Activated CD8-positive, alpha-beta memory T cell treated with anti-CD3 and anti-CD28 coated beads for 36 hours (primary cell): Measurements from ENCODE around the gene ARHGAP42. TPM values are rescaled to one million over a fixed set of nuclear protein-coding genes. Genes with fewer than 3 reads are reported as not detected.
"Not testable (repeated sequence)": the region's sequence is repeated elsewhere in the genome, so short reads cannot be mapped to it uniquely, and the experiment has no call there.

Experiments used
- CTCF ChIA-PET: fragments of 350-600 bp; sonication (Branson Sonifier 250); formaldehyde crosslinking; loops from one replicate; lab custom pipeline; 2021; ENCODE audit warnings: antibody characterized with exemption; lab: Charles Lee
- POLR2A ChIA-PET: fragments of 350-600 bp; sonication (Branson Sonifier 250); formaldehyde crosslinking; loops from one replicate; lab custom pipeline; 2021; ENCODE audit warnings: antibody characterized with exemption; lab: Charles Lee
- total RNA-seq, 2 experiments: library from RNA; stranded (reverse); gene quantifications; one replicate each; pipeline ENCODE4 v1.2.3, GENCODE V29; 2021

ARHGAP42 gene
- total RNA-seq, 2 experiments from 2014 or later: 0.34 to 0.44 TPM

GRCh38 chr11:100712583-100712982 is 25.5 kb downstream of the ARHGAP42 start:
- POLR2A ChIA-PET: no interaction called here
- CTCF ChIA-PET: no interaction called here

- POLR2A ChIA-PET: no interaction called here
- CTCF ChIA-PET: interaction anchor here (1.0 kb wide), 1 partner anchor 10 kb away, joined by 3 read pairs; no protein-coding TSS in a partner anchor
Measured at GRCh38 chr11:100715165-100715761, 28.2 kb downstream of the ARHGAP42 start.

GRCh38 chr11:100716838-100717237 is 29.8 kb downstream of the ARHGAP42 start:
- CTCF ChIA-PET: no interaction called here

GRCh38 chr11:100719362-100719761 is 32.3 kb downstream of the ARHGAP42 start:
- CTCF ChIA-PET: no interaction called here

More at GRCh38 chr11:100716838-100717237, 29.8 kb downstream of the ARHGAP42 start:
- POLR2A ChIA-PET: no interaction called here

GRCh38 chr11:100719809-100720221 is 32.7 kb downstream of the ARHGAP42 start:
- ChIA-PET POLR2A (no interaction called here), CTCF (no interaction called here)

More at GRCh38 chr11:100719362-100719761, 32.3 kb downstream of the ARHGAP42 start:
- POLR2A ChIA-PET: no interaction called here

- ChIA-PET POLR2A (no interaction called here), CTCF (no interaction called here)
Measured at GRCh38 chr11:100726680-100727079, 39.6 kb downstream of the ARHGAP42 start.

GRCh38 chr11:100727410-100727809 is 40.3 kb downstream of the ARHGAP42 start:
- ChIA-PET CTCF (no interaction called here), POLR2A (no interaction called here)

- ChIA-PET CTCF (no interaction called here), POLR2A (no interaction called here)
Measured at GRCh38 chr11:100730266-100730665, 43.2 kb downstream of the ARHGAP42 start.

- POLR2A ChIA-PET: no interaction called here
- CTCF ChIA-PET: no interaction called here
Measured at GRCh38 chr11:100731471-100731870, 44.4 kb downstream of the ARHGAP42 start.

- POLR2A ChIA-PET: no interaction called here
- CTCF ChIA-PET: no interaction called here
Measured at GRCh38 chr11:100732949-100733348, 45.9 kb downstream of the ARHGAP42 start.

GRCh38 chr11:100734743-100735527 is 47.8 kb downstream of the ARHGAP42 start:
- CTCF ChIA-PET: no interaction called here
- POLR2A ChIA-PET: no interaction called here

- POLR2A ChIA-PET: no interaction called here
- CTCF ChIA-PET: no interaction called here
Measured at GRCh38 chr11:100735949-100736675, 49.0 kb downstream of the ARHGAP42 start.

GRCh38 chr11:100738701-100739270 is 51.7 kb downstream of the ARHGAP42 start:
- ChIA-PET CTCF (no interaction called here), POLR2A (no interaction called here)

GRCh38 chr11:100739666-100740065 is 52.6 kb downstream of the ARHGAP42 start:
- ChIA-PET POLR2A (no interaction called here), CTCF (no interaction called here)

GRCh38 chr11:100740440-100740839 is 53.4 kb downstream of the ARHGAP42 start:
- CTCF ChIA-PET: no interaction called here

GRCh38 chr11:100741866-100742625 is 55.0 kb downstream of the ARHGAP42 start:
- CTCF ChIA-PET: no interaction called here
- POLR2A ChIA-PET: no interaction called here

More at GRCh38 chr11:100740440-100740839, 53.4 kb downstream of the ARHGAP42 start:
- POLR2A ChIA-PET: no interaction called here

GRCh38 chr11:100746448-100746847 is 59.4 kb downstream of the ARHGAP42 start:
- POLR2A ChIA-PET: no interaction called here

GRCh38 chr11:100748153-100748552 is 61.1 kb downstream of the ARHGAP42 start:
- CTCF ChIA-PET: no interaction called here
- POLR2A ChIA-PET: no interaction called here

More at GRCh38 chr11:100746448-100746847, 59.4 kb downstream of the ARHGAP42 start:
- CTCF ChIA-PET: no interaction called here

- CTCF ChIA-PET, POLR2A ChIA-PET: not testable (repeated sequence)
Measured at GRCh38 chr11:100749887-100750565, 62.9 kb downstream of the ARHGAP42 start.
